H54 (cell line): ENCODE results near the gene POP5.
A peak's percentile ranks its signal among the peaks of the same experiment; 100 is the strongest.

Experiments used
- DNase-seq: peaks from one replicate; pipeline ENCODE4 v3.0.0; 2011; ENCODE audit warnings: low spot score, mixed read lengths; ENCODE audit not compliant: insufficient read length
- FAIRE-seq: peaks from 3 replicates; lab custom pipeline; 2011; peaks lifted over from hg19 to GRCh38; lab: Jason Lieb, UNC
- POLR2A ChIP-seq: IDR thresholded peaks from 2 replicates; pipeline ENCODE4 v1.6.1; 2011; ENCODE audit warnings: low read depth, mild to moderate bottlenecking, low read length

POP5 gene

DNA sequence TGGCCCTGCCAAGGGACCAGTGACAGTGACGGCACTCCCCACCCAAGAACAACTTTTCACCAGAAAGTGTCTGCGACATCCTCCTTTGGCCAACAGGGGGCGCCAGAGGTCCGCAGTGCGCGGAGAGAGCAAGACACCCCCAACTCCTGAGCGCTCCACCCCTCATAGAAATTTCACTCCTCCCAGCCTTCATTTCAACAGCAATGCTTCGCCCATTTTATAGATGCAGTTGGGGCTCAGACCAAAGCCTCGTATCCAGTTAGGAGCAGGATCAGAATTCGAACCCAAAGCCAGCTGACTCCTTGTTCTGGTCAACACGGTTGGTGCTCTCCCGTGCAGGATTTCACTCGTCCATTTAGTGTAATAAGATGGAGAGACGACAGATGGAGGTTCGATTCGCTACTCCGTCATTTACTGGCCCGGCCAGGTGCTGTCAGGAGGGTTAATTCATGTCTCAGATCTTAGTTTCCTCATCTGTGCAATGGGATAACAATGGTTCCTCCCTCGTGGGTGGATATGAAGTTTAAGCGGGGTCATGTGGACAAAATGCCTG is 2.4 kb upstream of the POP5 start:
- no peak for FAIRE-seq
- TF ChIP-seq POLR2A, result no peak
- DNase-seq, result peak; percentile 68

DNA sequence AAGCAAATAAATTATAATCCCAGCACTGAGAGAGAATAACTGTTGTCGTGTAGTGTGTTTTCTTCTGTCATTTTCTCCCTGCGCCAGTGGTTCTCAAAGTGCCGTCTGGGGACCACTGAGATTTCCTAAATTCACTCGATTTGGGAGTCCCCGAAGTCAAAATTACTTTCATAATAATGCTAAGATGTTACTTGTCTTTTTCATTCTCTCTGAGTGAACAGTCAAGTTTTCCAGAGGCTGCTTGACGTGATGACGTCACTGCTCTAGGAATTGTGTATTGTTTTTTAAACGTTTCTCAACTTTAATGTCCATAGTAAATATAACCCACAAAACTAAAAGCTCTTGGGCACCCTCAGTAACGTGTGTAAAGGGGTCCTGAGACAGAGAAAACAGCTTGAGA is 796 bp upstream of the POP5 start:
- no peak for DNase-seq
- FAIRE-seq, result no peak
- TF ChIP-seq POLR2A, result no peak

DNA sequence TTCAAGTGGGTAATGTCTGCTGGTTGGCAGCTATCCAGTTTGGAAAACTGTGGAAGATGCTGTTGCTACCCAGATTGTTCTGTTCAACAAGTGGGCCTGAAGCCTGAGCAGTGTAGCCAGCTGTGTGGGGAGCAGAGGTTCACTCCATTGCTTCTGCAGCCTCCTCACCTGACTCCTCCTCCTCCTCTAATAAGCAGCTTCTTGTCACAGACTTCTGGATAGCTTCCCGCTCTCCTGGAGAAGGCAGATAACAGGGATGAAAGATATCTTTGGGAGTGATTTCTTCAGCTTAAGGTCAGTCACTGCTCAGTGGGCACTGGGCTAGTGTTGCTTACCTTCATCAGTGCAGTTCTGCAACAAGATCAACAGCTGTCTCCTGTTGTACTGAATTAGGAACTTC is 2.0 kb downstream of the POP5 start:
- TF ChIP-seq POLR2A, result no peak
- DNase-seq, result no peak
- no peak for FAIRE-seq

DNA sequence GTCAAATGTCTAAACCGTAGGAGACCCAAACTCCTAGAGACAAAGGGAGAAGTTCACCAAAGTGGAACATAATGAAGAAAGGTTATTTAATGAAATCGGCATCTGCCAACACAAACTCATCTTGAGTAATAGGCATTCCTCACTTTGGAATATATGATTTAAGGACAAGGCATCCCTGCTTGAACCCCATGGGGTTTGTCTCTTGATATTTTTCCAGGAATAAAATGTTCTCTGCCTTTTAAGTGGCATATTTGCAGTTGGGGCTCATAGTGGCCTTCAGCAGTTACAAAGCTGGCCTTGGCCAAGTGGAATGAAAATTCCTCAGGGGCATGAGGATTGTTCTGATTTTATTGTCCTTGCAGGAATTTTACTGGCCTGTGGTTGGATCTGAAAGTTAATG is 7.1 kb downstream of the POP5 start:
- no peak for FAIRE-seq
- no peak for TF ChIP-seq POLR2A
- DNase-seq, result no peak

DNA sequence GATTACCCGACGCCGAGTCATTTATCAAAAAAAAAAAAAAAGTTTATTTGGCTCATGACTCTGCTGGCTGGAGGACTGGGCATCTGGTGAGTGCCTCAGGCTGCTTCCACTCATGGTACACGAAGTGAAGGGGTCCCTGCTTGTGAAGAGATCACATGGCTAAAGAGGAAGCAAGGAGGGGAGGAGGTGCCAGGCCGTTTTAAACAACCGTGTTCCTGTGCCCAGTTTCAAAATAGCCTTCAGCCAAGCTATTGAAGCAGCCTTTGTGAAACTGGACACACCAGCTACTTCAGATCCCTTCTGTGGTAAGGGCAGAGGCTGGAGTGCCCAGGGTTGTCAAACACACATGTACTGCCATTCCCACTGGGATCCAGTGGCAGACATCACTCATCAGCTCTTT is 7.6 kb downstream of the POP5 start:
- no peak for TF ChIP-seq POLR2A
- no peak for DNase-seq
- FAIRE-seq, result no peak

DNA sequence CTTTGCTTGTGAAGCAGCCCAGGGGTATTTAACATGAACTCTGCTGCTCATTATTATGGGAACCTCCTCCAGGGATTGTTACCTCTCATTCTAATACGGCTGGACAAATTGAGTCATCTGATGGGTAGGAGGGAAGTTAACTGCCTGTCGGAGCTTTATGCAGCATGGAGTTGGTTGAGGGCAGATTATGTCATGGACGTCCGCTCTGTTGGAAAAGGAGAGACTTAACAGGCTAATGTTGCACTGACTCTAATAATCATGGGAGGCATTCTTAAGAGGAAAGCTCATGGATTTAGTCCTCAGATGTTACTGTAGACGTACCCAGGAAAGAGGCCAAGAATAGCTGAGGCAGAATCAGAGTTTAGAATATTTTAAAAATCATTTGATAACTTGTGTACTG is 9.9 kb downstream of the POP5 start:
- TF ChIP-seq POLR2A, result no peak
- FAIRE-seq, result no peak
- no peak for DNase-seq

DNA sequence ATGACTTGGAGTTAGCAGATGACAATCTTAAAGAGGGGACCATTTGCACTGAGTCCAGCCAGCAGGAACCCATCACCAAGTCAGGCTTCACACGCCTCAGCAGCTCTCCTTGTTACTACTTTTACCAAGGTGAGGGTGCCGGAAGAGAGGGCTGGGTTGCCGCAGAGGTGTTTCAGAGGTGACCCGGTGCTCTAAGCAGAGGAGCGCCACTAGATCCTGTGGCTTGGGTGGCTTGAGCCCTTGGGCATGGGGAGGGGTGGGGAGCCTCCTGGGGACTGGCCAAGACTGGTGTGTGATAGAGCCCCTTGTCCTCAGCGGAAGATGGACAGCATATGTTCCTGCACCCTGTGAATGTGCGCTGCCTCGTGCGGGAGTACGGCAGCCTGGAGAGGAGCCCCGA is 17.7 kb downstream of the POP5 start:
- no peak for DNase-seq
- TF ChIP-seq POLR2A, result no peak
- FAIRE-seq, result no peak

DNA sequence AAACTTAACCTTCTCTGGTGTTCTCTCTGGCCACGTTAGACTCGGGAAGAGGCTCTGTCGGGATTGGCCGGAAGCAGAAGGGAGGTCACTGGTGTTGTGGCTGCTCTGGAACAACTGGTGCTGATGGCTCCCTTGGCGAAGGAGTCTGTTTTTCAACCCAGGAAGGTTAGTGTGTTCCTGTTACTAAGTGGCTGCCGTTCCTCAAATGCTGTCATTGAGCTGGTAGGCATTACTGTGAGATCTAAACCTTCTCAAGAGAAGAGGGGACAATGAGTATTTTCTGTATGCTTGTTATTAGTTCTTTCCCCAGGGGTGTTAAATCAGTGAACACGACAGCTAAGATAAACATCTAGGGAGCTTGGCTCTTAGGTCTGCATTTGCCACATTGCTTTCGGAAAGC is 18.3 kb downstream of the POP5 start:
- TF ChIP-seq POLR2A, result no peak
- DNase-seq, result no peak
- no peak for FAIRE-seq

DNA sequence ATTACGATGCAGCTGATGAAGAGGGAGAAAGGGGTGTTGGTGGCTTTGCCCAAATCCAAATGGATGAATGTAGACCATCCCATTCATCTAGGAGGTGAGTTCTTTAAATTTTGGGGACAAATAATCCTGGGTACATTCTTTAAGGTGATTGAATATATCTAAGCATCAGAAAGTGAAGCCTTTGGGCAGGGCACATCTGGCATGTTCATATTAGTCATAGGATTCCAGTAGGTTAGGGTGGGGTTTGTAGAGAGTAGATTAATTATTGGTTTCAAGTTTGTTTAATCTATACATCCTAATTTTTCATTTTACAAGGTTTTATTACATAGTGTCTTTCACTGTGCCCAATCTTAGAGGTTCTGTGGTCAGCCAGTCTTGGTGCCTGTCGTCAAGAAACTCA is 23.6 kb downstream of the POP5 start:
- FAIRE-seq (no peak), DNase-seq (no peak)
- no peak for TF ChIP-seq POLR2A

DNA sequence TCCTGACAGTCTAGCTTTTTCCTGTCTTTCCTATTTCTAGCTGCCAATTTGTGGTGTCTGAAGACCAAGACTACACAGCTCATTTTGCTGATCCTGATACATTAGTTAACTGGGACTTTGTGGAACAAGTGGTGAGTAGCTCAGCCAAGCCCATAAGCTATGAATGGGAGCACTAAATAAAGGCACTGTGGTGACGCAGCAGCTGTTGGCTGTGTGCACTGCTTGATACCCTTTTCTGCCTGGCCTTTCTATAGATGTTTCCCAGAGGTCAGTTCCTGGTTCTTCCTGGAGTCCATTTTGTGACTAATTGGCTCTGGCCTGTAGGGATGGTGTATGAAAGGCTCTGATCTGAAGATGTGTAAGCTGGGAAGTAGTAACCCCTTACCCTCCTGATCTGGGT is 26.5 kb downstream of the POP5 start:
- FAIRE-seq (no peak), DNase-seq (no peak)
- TF ChIP-seq POLR2A, result no peak

DNA sequence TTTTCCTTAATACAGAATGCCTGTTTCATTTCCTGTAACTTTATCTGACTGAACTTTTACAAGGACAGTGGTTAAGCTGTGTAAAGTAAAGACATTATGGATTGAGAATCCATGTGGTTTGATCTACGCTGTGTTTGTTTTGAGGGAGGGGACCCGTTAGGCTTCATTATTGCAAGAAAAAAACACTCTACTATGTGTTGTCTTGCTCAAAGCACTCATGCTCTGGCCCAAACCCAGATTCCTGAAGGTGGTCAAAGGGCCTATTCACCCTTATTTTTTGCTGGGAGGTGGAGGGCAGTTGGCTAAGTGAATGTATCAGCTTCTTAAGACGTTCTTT is 35.2 kb downstream of the POP5 start:
- no peak for DNase-seq
- FAIRE-seq, result no peak
- no peak for TF ChIP-seq POLR2A

DNA sequence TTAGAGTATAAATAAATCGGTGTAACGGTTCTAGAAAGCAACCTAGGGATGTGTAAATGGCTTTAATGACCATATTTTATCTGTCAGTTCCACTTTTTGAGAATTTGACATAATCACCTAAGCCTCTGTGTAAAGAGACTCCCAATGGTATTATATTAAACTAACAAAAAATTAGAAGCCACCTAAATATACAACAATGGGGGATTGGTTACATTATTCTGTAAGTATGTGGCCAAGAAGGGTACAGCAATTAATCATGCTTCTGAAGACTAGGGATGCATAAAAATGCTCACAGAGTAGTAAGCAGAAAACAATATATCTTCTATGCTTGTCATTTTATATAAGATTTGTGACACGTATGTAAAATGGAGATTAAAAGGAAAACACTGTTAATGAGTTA is 36.5 kb downstream of the POP5 start:
- no peak for TF ChIP-seq POLR2A
- FAIRE-seq, result no peak
- DNase-seq, result no peak

DNA sequence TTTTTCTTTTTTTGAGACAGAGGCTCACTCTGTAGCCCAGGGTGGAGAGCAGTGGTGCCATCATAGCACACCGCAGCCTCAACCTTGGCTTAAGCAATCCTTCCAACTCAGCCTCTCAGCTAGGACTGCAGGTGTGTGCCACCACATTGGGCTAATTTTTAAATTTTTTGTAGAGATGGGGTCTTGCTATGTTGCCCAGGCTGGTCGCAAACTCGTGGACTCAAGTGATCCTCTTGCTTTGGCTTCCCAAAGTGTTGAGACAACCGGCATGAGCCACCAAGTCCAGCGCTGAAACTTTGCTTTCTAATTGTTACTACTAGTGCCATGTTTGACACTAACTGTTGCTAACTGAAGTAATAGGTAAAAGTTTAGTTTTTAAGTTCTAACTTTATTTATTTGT is 39.0 kb downstream of the POP5 start:
- DNase-seq, result no peak
- no peak for TF ChIP-seq POLR2A
- no peak for FAIRE-seq

DNA sequence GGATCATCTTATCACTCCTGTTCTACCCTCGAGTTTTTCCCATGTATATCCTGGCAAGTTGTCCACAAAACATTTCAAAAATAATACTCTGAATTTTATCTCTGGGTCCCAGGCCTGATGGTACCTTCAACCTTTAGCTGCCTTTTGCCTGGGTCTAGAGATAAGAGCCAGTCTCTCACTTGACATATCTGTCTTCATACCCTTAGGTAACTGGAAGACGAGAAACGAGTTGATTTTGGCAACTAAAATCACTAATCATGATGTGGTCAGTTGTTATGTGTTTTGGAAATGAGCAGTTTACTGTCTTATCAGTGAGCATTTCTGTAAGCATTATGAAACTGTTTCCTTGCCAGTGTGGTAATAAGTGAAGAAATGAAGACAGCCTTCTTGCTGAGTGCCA is 40.8 kb downstream of the POP5 start:
- TF ChIP-seq POLR2A, result no peak
- no peak for DNase-seq
- no peak for FAIRE-seq

DNA sequence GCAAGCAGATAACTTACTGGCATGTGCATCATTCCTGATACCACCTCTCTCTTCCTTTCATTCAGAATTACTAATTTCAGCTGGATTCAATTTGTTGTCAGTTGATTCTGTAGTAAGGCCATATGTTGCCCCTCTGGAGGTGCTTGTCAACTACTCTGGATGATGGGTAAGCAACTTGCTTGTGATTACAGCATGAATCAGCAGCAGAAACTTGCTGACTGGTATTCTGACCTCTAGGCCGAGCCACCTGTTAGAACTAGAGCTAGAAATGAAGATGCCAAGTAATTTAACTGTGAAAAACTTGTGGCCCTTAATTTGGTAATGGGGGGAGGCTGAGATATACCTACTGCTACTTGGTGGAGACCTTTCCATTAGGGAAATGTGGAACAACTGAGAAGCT is 41.9 kb downstream of the POP5 start:
- no peak for DNase-seq
- peak; percentile 48 for FAIRE-seq
- TF ChIP-seq POLR2A, result no peak
